CD4-positive, alpha-beta T cell (primary cell): ENCODE results near the gene KIRREL2. TPM values are rescaled to one million over a fixed set of nuclear protein-coding genes. Genes with fewer than 3 reads are reported as not detected.

ENCODE experiments used
- ATAC-seq: fragments of 200-7000 bp; cut with Tn5 transposase; one replicate; pipeline ENCODE4 v1.10.0; 2022; ENCODE audit warnings: mild to moderate bottlenecking; ENCODE audit not compliant: poor library complexity
- CTCF ChIA-PET: fragments of 350-600 bp; sonication (Branson Sonifier 250); formaldehyde crosslinking; loops from one replicate; lab custom pipeline; 2021; ENCODE audit warnings: antibody characterized with exemption, inconsistent platforms; lab: Charles Lee
- POLR2A ChIA-PET: fragments of 350-600 bp; sonication (Branson Sonifier 250); formaldehyde crosslinking; loops from one replicate; lab custom pipeline; 2021; ENCODE audit warnings: antibody characterized with exemption, inconsistent platforms; lab: Charles Lee
- DNase-seq, 14 experiments: peaks; one replicate each; pipeline ENCODE4 v3.0.0-alpha.2; 2013 to 2020; ENCODE audit warnings: mixed read lengths in 2 of 14
- H3K27ac ChIP-seq, 2 donors: one replicate each; pipeline versions ENCODE4 v1.5.1 to v1.7.0; 2013; ENCODE audit warnings: low read length in 2 of 2, low read depth in 1 of 2, mild to moderate bottlenecking in 1 of 2
- H3K27me3 ChIP-seq, 2 experiments: 1 replicate in 1 of 2; 2 replicates in 1 of 2; pipeline versions ENCODE4 v1.6.1 to v1.7.0; 2013; ENCODE audit warnings: low read length in 2 of 2, control low read depth in 1 of 2, mild to moderate bottlenecking in 1 of 2, moderate library complexity in 1 of 2; ENCODE audit not compliant: insufficient read depth in 2 of 2, control insufficient read depth in 1 of 2
- H3K36me3 ChIP-seq: one replicate; pipeline ENCODE4 v1.6.1; 2013; ENCODE audit warnings: low read length, control low read depth; ENCODE audit not compliant: insufficient read depth
- H3K4me1 ChIP-seq: one replicate; pipeline ENCODE4 v1.6.1; 2013; ENCODE audit warnings: low read length, control low read depth; ENCODE audit not compliant: insufficient read depth
- H3K4me3 ChIP-seq: one replicate; pipeline ENCODE4 v1.5.1; 2013; ENCODE audit warnings: mild to moderate bottlenecking, low read length, moderate library complexity
- H3K9me3 ChIP-seq, 2 experiments: 1 replicate in 1 of 2; 2 replicates in 1 of 2; pipeline versions ENCODE4 v1.6.1 to v1.7.0; 2013; ENCODE audit warnings: low read length in 2 of 2, mild to moderate bottlenecking in 2 of 2, control low read depth in 1 of 2, moderate library complexity in 1 of 2; ENCODE audit not compliant: control insufficient read depth in 1 of 2, insufficient read depth in 1 of 2
- H3K27ac Mint-ChIP-seq: one replicate; pipeline ENCODE4 v1.8.0; 2020; ENCODE audit warnings: mixed read lengths
- H3K27me3 Mint-ChIP-seq: one replicate; pipeline ENCODE4 v1.8.0; 2021; ENCODE audit warnings: mixed read lengths
- H3K36me3 Mint-ChIP-seq: one replicate; pipeline ENCODE4 v1.8.0; 2021; ENCODE audit warnings: low read depth, mixed read lengths
- H3K4me1 Mint-ChIP-seq: one replicate; pipeline ENCODE4 v1.8.0; 2021; ENCODE audit warnings: low read depth, mixed read lengths
- H3K4me3 Mint-ChIP-seq: one replicate; pipeline ENCODE4 v1.8.0; 2020; ENCODE audit warnings: mild to moderate bottlenecking, mixed read lengths
- H3K9me3 Mint-ChIP-seq: one replicate; pipeline ENCODE4 v1.8.0; 2020; ENCODE audit warnings: mixed read lengths
- intact Hi-C, 2 experiments: fragments of 100-400 bp; cut with DNase I in 1 of 2; cut with micrococcal nuclease in 1 of 2; formaldehyde crosslinking; loops; one replicate each; pipeline versions ENCODE4 v1.15.1 to v1.9.0; 2023 to 2025; cut with DNase I, micrococcal nuclease
- total RNA-seq, 174 experiments: library from RNA in 2 of 174; stranded (reverse) in 2 of 174; gene quantifications; one replicate each; pipeline ENCODE4 v1.2.3 and lab custom pipeline; 2021 to 2026
- TF ChIP-seq, protein P1 (sequence below): fragments of 200-600 bp; IDR thresholded peaks from one replicate; pipeline ENCODE4 v1.8.0; 2022; ENCODE audit warnings: antibody characterized with exemption, mild to moderate bottlenecking

KIRREL2 gene
- total RNA-seq, 2 experiments from 2014 or later = 0.14 TPM; not detected in 1

DNA sequence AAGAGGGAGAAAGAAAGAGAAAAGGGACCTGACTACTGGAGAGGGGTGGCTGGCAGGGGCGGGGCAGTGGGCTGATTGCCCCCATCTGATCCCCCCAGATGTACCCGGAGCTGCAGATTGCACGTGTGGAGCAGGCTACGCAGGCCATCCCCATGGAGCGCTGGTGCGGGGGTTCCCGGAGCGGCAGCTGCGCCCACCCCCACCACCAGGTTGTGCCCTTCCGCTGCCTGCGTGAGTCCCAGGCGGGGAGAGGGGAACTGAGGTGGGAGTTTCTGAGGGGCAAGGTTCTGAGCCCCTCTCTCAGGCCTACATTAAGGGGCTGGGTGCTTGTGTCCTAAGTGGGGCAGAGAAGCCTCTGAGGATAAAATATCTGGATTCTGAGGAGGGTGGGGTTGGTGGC is 14.1 kb downstream of the KIRREL2 start:
- Histone ChIP-seq H3K4me1 (peaks cover 24% of the 10 kb centered on the region), H3K27me3 (peaks cover 30 to 42% of the 10 kb centered on the region in 2 experiments), H3K36me3 (no peaks in the 10 kb centered on the region), H3K27ac (no peak overlapping the region), H3K9me3 (peaks cover 0 to 24% of the 10 kb centered on the region in 2 experiments), H3K4me3 (no peak overlapping the region)
- TF ChIP-seq, protein P1, sequence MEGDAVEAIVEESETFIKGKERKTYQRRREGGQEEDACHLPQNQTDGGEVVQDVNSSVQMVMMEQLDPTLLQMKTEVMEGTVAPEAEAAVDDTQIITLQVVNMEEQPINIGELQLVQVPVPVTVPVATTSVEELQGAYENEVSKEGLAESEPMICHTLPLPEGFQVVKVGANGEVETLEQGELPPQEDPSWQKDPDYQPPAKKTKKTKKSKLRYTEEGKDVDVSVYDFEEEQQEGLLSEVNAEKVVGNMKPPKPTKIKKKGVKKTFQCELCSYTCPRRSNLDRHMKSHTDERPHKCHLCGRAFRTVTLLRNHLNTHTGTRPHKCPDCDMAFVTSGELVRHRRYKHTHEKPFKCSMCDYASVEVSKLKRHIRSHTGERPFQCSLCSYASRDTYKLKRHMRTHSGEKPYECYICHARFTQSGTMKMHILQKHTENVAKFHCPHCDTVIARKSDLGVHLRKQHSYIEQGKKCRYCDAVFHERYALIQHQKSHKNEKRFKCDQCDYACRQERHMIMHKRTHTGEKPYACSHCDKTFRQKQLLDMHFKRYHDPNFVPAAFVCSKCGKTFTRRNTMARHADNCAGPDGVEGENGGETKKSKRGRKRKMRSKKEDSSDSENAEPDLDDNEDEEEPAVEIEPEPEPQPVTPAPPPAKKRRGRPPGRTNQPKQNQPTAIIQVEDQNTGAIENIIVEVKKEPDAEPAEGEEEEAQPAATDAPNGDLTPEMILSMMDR = no peak
- no peaks in the 10 kb centered on the region for H3K9me3 Mint-ChIP-seq
- CTCF ChIA-PET = no interaction called here
- POLR2A ChIA-PET = no interaction called here
- no peak overlapping the region for H3K27ac Mint-ChIP-seq
- peaks cover 15% of the 10 kb centered on the region for H3K4me1 Mint-ChIP-seq
- ATAC-seq = no peak
- H3K27me3 Mint-ChIP-seq = peaks cover 67% of the 10 kb centered on the region
- DNase-seq = peak in 1 of 14 experiments; percentile 29
- H3K4me3 Mint-ChIP-seq = no peak overlapping the region
- intact Hi-C loops = no loop called here
- H3K36me3 Mint-ChIP-seq = no peaks in the 10 kb centered on the region

DNA sequence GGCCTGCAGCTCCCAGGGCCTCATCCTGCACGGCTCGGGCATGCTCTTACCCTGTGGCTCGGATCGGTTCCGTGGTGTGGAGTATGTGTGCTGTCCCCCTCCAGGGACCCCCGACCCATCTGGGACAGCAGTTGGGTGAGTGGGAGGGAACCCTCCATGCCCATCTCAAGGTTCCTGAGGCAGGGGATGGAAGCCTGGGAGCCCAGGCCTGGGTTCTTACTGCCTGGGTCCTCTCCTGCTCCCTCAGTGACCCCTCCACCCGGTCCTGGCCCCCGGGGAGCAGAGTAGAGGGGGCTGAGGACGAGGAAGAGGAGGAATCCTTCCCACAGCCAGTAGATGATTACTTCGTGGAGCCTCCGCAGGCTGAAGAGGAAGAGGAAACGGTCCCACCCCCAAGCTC is 14.9 kb downstream of the KIRREL2 start:
- Mint-ChIP-seq H3K27me3 (peaks cover 66% of the 10 kb centered on the region), H3K4me1 (peaks cover 15% of the 10 kb centered on the region), H3K27ac (no peak overlapping the region), H3K9me3 (no peaks in the 10 kb centered on the region), H3K36me3 (no peaks in the 10 kb centered on the region), H3K4me3 (no peak overlapping the region)
- peaks cover 0 to 24% of the 10 kb centered on the region in 2 experiments for H3K9me3 ChIP-seq
- ChIA-PET CTCF (no interaction called here), POLR2A (no interaction called here)
- intact Hi-C loops = no loop called here
- H3K4me1 ChIP-seq = peaks cover 24% of the 10 kb centered on the region
- no peak overlapping the region for H3K4me3 ChIP-seq
- H3K36me3 ChIP-seq = no peaks in the 10 kb centered on the region
- ATAC-seq (no peak), DNase-seq (no peak)
- H3K27ac ChIP-seq = no peak overlapping the region
- peaks cover 30 to 42% of the 10 kb centered on the region in 2 experiments for H3K27me3 ChIP-seq
- TF ChIP-seq, protein P1 = no peak

- ATAC-seq = no peak
- no peak overlapping the region for H3K4me3 Mint-ChIP-seq
- peaks cover 70% of the 10 kb centered on the region for H3K27me3 Mint-ChIP-seq
- no peaks in the 10 kb centered on the region for H3K36me3 Mint-ChIP-seq
- Histone ChIP-seq H3K36me3 (no peaks in the 10 kb centered on the region), H3K27me3 (peaks cover 28 to 42% of the 10 kb centered on the region in 2 experiments), H3K4me1 (peaks cover 24% of the 10 kb centered on the region), H3K27ac (no peak overlapping the region), H3K4me3 (no peak overlapping the region), H3K9me3 (peaks cover 0 to 24% of the 10 kb centered on the region in 2 experiments)
- ChIA-PET POLR2A (no interaction called here), CTCF (no interaction called here)
- intact Hi-C loops = no loop called here
- no peaks in the 10 kb centered on the region for H3K9me3 Mint-ChIP-seq
- no peak overlapping the region for H3K27ac Mint-ChIP-seq
- TF ChIP-seq, protein P1 = no peak
- H3K4me1 Mint-ChIP-seq = peaks cover 15% of the 10 kb centered on the region
- DNase-seq = no peak
These were observed 15.5 kb downstream of the KIRREL2 start for GRCh38 chr19:35872180-35872579.
